CD4-positive, alpha-beta T cell treated with Interleukin-1 beta for 1 hour (primary cell): ENCODE data around the gene MYO5A.

ENCODE experiments used
- DNase-seq, 2 donors: peaks; one replicate each; pipeline ENCODE4 v3.0.0-alpha.2; 2020 to 2022

Gene MYO5A

DNA sequence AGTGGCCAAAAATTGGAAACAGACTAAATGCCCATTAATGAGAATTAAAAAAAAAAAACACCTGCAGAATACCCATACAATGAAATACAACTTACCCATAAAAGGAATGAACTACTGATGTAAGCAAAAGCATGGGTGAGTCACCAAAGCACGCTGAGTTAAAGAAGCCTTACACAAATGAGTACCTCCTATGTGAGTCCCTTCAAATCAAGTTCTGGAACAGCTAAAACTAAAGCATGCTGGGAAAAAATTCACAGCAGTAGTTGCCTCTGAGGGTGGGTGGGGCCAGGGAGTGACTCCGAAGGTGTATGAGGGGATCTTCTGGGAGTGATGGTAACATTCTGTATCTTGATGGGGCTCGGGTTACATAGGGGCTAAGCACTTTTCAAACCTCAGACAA lies 244.5 kb downstream of the MYO5A start:
- DNase-seq = no peak

DNA sequence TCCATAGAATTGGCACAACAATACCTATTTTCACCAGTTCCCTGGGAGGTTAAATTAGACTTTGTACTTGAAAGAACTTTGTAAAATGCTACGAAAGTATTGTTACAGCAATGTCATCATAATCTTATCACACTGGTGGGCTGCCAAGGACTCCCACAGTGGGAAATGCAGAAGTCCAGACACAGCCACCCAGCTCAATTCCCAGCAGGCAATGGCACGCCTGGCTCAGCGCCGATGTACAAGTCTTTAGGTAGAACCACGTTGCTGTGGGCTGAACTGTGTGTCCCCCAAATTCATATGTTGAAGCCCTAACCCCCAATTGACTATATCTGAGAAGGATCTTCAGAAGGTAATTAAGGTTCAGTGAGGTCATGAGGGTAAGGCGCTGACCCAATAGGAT lies 245.4 kb downstream of the MYO5A start:
- no peak for DNase-seq

- DNase-seq = no peak
Measured at GRCh38 chr15:52282418-52282817, 246.3 kb downstream of the MYO5A start.

DNA sequence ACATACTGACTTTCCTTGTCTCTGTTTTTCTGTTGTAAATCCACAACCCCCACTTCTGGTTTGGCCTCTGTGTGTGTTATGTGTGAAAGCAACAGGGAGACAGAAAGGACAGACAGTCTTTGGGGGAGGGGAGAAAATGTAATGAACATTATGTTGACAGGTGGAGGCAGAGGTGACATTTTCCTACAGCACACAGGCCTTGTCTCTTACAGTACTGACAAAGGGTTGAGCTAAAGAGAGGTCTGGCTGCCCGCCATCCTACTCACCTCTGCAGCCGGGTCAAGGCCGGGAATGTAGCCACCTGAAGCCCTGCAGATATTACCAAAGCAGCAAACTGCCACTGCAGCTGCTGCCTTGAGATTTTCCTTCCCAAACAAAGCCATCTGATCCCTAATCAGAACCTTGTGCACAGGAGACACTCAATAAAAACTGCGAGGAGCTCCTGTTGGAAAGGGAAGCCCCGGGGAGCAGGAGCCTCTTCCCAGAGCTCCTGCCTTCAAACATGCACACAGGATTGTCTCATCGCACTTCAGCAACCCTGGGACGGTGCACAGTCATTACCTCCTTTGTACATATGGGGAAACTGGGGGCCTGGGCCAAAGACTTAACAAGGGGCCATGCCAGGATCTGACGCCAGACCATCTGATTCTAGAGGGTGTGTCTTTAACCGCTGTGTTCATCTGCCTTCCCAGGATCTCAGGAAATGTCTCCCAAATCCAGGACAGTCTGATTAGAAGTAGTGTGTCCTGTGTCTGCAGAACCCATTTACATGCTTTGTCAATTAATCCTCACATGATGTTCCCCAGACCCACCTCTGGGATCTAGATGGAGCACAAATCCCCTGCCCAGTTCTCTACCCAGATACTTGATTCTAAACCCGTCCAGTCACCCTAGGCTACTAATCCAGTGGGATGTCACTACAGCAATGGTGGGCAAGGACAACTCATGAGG lies 247.3 kb downstream of the MYO5A start:
- DNase-seq = no peak

GRCh38 chr15:52280326-52281084 lies 248.2 kb downstream of the MYO5A start:
- DNase-seq = no peak

GRCh38 chr15:52278636-52279367 lies 249.9 kb downstream of the MYO5A start:
- no peak for DNase-seq

GRCh38 chr15:52278135-52278534 lies 250.5 kb downstream of the MYO5A start:
- DNase-seq = no peak

DNA sequence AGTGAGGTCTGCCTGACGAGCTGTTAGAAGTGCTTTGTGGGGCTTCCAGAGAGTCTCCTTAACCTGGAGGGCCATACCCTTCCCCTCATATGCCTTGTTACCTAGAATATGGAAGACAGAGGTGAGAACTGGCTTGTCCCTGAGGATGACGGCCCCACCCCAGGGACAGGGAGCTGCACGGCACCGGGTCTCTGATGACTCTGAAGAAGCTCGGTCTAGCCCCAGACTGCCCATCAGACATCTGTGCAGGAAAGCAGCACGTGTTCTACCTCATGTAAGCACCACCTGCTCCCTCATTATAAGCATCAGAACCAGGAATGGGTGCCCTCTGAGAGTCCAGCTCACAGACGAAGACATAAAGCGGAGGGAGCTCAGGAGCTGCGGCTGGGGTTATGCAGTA lies 251.1 kb downstream of the MYO5A start:
- no peak for DNase-seq

GRCh38 chr15:52276256-52276770 lies 252.4 kb downstream of the MYO5A start:
- no peak for DNase-seq

GRCh38 chr15:52263563-52264282 lies 265.0 kb downstream of the MYO5A start:
- no peak for DNase-seq

DNA sequence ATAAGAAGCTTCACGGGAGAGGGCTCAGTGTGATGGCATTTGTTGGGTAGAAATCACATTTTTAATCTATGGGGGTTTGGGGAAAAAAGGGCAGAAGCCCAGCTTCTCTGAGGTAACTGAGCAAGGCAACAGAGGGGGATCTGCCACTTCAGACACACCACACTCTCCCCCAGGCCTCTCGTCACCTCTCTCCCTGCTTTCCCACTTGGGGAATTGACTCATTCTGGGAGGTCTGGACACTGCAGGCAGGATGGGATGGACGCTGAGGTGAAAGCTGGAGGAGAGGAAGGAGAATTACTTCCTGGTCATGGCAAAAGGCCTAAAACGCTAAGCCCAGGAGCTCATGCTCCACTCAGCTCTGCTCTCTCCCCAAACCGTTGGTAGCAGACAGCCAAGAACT lies 266.3 kb downstream of the MYO5A start:
- no peak for DNase-seq

DNA sequence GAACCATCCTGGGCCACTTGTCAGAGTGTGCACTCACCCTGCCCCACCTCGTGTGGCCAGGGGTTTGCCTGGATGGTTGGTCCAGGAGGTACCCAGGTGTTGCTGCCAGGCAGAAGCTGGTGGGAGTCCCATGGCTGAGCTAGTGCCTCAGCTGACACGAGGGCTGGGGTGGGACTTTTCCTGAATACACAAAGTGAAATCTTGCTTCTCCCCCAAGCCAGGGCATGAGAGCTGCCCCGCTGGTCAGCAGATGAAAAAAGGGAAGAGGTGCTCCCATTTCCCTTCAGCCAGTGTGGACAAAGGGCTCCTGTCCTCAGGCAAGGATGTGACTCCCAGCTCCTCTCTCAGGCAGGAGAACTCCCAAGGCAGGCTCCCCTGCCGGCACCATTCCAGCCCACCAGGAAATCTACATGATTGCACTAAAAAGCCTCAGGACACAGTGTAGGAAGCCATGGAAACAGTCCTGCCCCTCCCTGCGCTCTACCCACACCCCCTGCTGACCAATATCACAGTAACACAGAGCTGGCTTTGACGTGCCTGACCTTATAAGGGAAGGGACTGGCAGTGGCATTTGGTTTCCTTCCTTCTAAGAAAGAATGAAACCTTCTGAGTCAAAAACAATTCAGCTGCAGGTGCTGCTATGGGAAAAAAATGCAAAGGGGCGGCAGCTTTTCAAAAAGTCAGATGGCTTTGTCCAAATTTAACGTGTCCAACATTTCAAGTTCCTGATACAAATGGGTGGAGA lies 267.0 kb downstream of the MYO5A start:
- peak; percentile 57 to 65 for DNase-seq

GRCh38 chr15:52261026-52261425 lies 267.7 kb downstream of the MYO5A start:
- no peak for DNase-seq

- no peak for DNase-seq
Measured at GRCh38 chr15:52259503-52259902, 269.2 kb downstream of the MYO5A start.

DNA sequence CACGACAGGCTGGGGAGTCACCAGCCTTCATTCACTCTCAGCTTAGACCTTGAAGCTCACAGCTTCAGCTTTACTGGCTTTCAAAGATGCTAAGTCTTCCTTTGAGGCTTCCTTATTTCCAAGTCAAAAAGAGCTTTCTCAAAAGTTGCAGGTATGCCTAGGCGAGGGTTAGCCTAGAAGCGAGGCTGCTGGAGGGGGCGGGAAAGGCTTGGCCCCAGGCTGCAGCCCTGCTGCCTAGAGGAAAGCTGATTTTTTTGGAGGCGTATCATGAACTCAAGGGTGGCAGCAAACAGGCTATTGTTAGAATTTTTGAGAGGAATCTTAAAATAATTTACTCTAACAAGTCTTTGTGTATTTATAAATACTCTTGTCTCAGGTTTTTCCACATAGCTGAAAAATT lies 270.2 kb downstream of the MYO5A start:
- DNase-seq = no peak

GRCh38 chr15:52257734-52258062 lies 271.0 kb downstream of the MYO5A start:
- DNase-seq = no peak
